HepG2 (cell line): Measurements from ENCODE around the gene ADI1. TPM values are rescaled to one million over a fixed set of nuclear protein-coding genes. Genes with fewer than 3 reads are reported as not detected.

Experiments used
- ARNT2 ChIP-seq: sonication (generic); formaldehyde crosslinking; IDR thresholded peaks from 2 replicates; pipeline ENCODE4 v1.8.0; 2022; ENCODE audit warnings: mild to moderate bottlenecking, low read depth, missing genetic modification reagents, moderate library complexity
- EHMT2 ChIP-seq: fragments of 200-600 bp; sonication (generic); IDR thresholded peaks from 2 replicates; pipeline ENCODE4 v1.7.0; 2017; ENCODE audit warnings: antibody characterized with exemption, low read depth, low read length, borderline replicate concordance
- KDM5A ChIP-seq: fragments of 200-600 bp; sonication (generic); IDR thresholded peaks from 2 replicates; pipeline ENCODE4 v1.7.0; 2018; ENCODE audit warnings: antibody characterized with exemption, mild to moderate bottlenecking, low read length, borderline replicate concordance
- NR2F1 ChIP-seq, 2 experiments: fragments of 450-650 bp in 1 of 2; formaldehyde crosslinking in 1 of 2; IDR thresholded peaks; 2 replicates each; pipeline versions ENCODE4 v1.5.0 to v1.6.1; 2016 to 2020; ENCODE audit warnings: mild to moderate bottlenecking in 1 of 2, missing compliant biosample characterization in 1 of 2, missing genetic modification reagents in 1 of 2, moderate library complexity in 1 of 2
- POLR2AphosphoS2 ChIP-seq: IDR thresholded peaks from 2 replicates; pipeline ENCODE4 v1.6.1; 2011; ENCODE audit warnings: low read depth, low read length, improper control_type of control experiment
- SRSF4 ChIP-seq: fragments of 200-400 bp; formaldehyde crosslinking; IDR thresholded peaks from one replicate; pipeline ENCODE4 v1.6.1; 2018; ENCODE audit warnings: mild to moderate bottlenecking, low read depth, low read length, moderate library complexity; ENCODE audit not compliant: poor library complexity, severe bottlenecking
- TOE1 ChIP-seq: sonication (generic); formaldehyde crosslinking; IDR thresholded peaks from 2 replicates; pipeline ENCODE4 v1.4.0; 2020; ENCODE audit warnings: mild to moderate bottlenecking, missing genetic modification reagents
- ZBTB20 ChIP-seq: sonication (generic); formaldehyde crosslinking; IDR thresholded peaks from 2 replicates; pipeline ENCODE4 v1.8.1; 2023; ENCODE audit warnings: missing genetic modification reagents, low read depth, mild to moderate bottlenecking, borderline replicate concordance
- ZNF160 ChIP-seq: sonication (generic); formaldehyde crosslinking; IDR thresholded peaks from 2 replicates; pipeline ENCODE4 v1.8.0; 2022; ENCODE audit warnings: mild to moderate bottlenecking, inconsistent platforms, missing genetic modification reagents
- ZNF225 ChIP-seq: sonication (generic); formaldehyde crosslinking; IDR thresholded peaks from 2 replicates; pipeline ENCODE4 v1.4.0; 2020; ENCODE audit warnings: mild to moderate bottlenecking, missing genetic modification reagents
- ZNF496 ChIP-seq: sonication (generic); formaldehyde crosslinking; IDR thresholded peaks from 2 replicates; pipeline ENCODE4 v1.8.1; 2023; ENCODE audit warnings: mild to moderate bottlenecking, moderate library complexity, missing genetic modification reagents; ENCODE audit not compliant: insufficient replicate concordance
- ZNF790 ChIP-seq: sonication (generic); formaldehyde crosslinking; IDR thresholded peaks from 2 replicates; pipeline ENCODE4 v1.8.0; 2022; ENCODE audit warnings: missing genetic modification reagents, mild to moderate bottlenecking, borderline replicate concordance
- polyA plus RNA-seq, 8 experiments: library from polyadenylated mRNA; depleted of rRNA in 3 of 8; stranded (reverse) in 7 of 8; unstranded in 1 of 8; fragments of >200 nt; fragmentation: Illumina TruSeq in 4 of 8; extraction: Trizol in 4 of 8; gene quantifications; 2 replicates each; pipeline versions ENCODE4 v1.2.1 to v1.2.3, GENCODE V29; 2011 to 2016; ENCODE audit warnings: low read depth in 4 of 8, missing spikeins in 1 of 8, mixed read lengths in 1 of 8; ENCODE audit not compliant: insufficient read depth in 1 of 8
- total RNA-seq, 5 experiments: library from RNA; depleted of rRNA; stranded (reverse); fragments of >200 nt; fragmentation: Illumina TruSeq; extraction: Trizol; gene quantifications; 2 replicates each; pipeline ENCODE4 v1.2.3, GENCODE V29; 2016; ENCODE audit warnings: low read depth in 1 of 5
- TF ChIP-seq, protein P1 (sequence below): sonication (generic); formaldehyde crosslinking; IDR thresholded peaks from 2 replicates; pipeline ENCODE4 v1.4.0; 2020; ENCODE audit warnings: missing genetic modification reagents, borderline replicate concordance
- TF ChIP-seq, protein P2 (sequence below), 2 experiments: sonication (generic) in 1 of 2; formaldehyde crosslinking in 1 of 2; IDR thresholded peaks; 2 replicates each; pipeline versions ENCODE4 v1.4.0 to v1.6.1; 2018 to 2020; ENCODE audit warnings: missing genetic modification reagents in 2 of 2, borderline replicate concordance in 1 of 2, low read depth in 1 of 2, mild to moderate bottlenecking in 1 of 2, missing biosample characterization in 1 of 2
- TF ChIP-seq, protein P3 (sequence below): sonication (generic); formaldehyde crosslinking; IDR thresholded peaks from 2 replicates; pipeline ENCODE4 v1.5.0; 2020; ENCODE audit warnings: missing genetic modification reagents
- TF ChIP-seq, protein P4 (sequence below): sonication (generic); formaldehyde crosslinking; IDR thresholded peaks from 2 replicates; pipeline ENCODE4 v1.4.0; 2020; ENCODE audit warnings: mild to moderate bottlenecking, missing genetic modification reagents

ADI1 gene
- total and polyA plus RNA-seq, 2 of the 13 experiments (the other 11 are each of a cell fraction or from before 2014, with no cell fraction given): 28.7 to 123 TPM

DNA sequence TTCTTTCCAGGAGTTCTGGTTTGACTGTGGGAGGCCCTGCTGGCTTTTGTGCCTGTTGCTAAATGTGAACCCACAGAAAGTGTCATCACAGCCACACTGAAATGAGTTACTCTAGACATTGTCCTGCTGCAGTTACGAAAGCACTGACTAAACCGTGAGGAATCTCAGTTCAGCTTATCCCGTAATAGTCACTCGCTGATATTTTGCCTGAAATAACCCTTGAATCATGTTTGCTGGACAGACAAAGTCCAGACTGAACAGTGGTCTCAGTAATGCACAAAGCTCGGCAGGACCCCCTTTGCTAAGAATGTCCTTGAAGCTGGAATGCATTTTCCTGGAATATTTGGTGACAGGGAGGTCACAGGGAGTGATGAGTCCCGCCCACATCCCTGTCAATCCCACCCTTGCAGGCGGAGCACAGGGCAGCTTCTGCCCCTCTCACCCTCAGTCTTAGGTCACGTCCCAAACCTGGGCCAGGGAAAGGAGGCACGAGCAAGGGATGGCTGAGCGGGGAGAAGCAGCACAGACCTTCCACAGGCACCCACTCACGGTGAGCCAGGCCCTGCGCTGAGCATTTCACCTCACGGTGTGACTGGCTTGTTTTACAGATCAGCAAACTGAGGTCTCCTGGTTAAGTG, 53.4 kb downstream of the ADI1 start (continued):
- TF ChIP-seq KDM5A (no peak; the same call in 1 of the 2 replicates), ZNF160 (CRISPR knock-in tag) (no peak), ZBTB20 (CRISPR knock-in tag) (peak; percentile 85), POLR2AphosphoS2 (no peak), ZNF225 (CRISPR knock-in tag) (no peak), ARNT2 (CRISPR knock-in tag) (peak; percentile 69), SRSF4 (no peak), TOE1 (CRISPR knock-in tag) (no peak), NR2F1 (CRISPR knock-in tag; IDR thresholded peaks at IDR 0.05) (peak; percentile 13 to 80; a peak in 2 of 4 replicates), ZNF790 (CRISPR knock-in tag) (no peak), ZNF496 (CRISPR knock-in tag) (no peak), EHMT2 (no peak)
- TF ChIP-seq, protein P1, sequence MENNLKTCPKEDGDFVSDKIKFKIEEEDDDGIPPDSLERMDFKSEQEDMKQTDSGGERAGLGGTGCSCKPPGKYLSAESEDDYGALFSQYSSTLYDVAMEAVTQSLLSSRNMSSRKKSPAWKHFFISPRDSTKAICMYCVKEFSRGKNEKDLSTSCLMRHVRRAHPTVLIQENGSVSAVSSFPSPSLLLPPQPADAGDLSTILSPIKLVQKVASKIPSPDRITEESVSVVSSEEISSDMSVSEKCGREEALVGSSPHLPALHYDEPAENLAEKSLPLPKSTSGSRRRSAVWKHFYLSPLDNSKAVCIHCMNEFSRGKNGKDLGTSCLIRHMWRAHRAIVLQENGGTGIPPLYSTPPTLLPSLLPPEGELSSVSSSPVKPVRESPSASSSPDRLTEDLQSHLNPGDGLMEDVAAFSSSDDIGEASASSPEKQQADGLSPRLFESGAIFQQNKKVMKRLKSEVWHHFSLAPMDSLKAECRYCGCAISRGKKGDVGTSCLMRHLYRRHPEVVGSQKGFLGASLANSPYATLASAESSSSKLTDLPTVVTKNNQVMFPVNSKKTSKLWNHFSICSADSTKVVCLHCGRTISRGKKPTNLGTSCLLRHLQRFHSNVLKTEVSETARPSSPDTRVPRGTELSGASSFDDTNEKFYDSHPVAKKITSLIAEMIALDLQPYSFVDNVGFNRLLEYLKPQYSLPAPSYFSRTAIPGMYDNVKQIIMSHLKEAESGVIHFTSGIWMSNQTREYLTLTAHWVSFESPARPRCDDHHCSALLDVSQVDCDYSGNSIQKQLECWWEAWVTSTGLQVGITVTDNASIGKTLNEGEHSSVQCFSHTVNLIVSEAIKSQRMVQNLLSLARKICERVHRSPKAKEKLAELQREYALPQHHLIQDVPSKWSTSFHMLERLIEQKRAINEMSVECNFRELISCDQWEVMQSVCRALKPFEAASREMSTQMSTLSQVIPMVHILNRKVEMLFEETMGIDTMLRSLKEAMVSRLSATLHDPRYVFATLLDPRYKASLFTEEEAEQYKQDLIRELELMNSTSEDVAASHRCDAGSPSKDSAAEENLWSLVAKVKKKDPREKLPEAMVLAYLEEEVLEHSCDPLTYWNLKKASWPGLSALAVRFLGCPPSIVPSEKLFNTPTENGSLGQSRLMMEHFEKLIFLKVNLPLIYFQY (CRISPR knock-in tag): peak; percentile 44; the same call in 1 of the 2 replicates
- TF ChIP-seq, protein P2, sequence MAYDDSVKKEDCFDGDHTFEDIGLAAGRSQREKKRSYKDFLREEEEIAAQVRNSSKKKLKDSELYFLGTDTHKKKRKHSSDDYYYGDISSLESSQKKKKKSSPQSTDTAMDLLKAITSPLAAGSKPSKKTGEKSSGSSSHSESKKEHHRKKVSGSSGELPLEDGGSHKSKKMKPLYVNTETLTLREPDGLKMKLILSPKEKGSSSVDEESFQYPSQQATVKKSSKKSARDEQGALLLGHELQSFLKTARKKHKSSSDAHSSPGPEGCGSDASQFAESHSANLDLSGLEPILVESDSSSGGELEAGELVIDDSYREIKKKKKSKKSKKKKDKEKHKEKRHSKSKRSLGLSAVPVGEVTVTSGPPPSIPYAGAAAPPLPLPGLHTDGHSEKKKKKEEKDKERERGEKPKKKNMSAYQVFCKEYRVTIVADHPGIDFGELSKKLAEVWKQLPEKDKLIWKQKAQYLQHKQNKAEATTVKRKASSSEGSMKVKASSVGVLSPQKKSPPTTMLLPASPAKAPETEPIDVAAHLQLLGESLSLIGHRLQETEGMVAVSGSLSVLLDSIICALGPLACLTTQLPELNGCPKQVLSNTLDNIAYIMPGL (CRISPR knock-in tag; IDR thresholded peaks at IDR 0.05; ENCODE audit: borderline replicate concordance in 1 of 2, low read depth in 1 of 2): peak; percentile 44 to 54; a peak in 2 of 4 replicates
- TF ChIP-seq, protein P3, sequence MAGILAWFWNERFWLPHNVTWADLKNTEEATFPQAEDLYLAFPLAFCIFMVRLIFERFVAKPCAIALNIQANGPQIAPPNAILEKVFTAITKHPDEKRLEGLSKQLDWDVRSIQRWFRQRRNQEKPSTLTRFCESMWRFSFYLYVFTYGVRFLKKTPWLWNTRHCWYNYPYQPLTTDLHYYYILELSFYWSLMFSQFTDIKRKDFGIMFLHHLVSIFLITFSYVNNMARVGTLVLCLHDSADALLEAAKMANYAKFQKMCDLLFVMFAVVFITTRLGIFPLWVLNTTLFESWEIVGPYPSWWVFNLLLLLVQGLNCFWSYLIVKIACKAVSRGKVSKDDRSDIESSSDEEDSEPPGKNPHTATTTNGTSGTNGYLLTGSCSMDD (CRISPR knock-in tag): no peak
- TF ChIP-seq, protein P4, sequence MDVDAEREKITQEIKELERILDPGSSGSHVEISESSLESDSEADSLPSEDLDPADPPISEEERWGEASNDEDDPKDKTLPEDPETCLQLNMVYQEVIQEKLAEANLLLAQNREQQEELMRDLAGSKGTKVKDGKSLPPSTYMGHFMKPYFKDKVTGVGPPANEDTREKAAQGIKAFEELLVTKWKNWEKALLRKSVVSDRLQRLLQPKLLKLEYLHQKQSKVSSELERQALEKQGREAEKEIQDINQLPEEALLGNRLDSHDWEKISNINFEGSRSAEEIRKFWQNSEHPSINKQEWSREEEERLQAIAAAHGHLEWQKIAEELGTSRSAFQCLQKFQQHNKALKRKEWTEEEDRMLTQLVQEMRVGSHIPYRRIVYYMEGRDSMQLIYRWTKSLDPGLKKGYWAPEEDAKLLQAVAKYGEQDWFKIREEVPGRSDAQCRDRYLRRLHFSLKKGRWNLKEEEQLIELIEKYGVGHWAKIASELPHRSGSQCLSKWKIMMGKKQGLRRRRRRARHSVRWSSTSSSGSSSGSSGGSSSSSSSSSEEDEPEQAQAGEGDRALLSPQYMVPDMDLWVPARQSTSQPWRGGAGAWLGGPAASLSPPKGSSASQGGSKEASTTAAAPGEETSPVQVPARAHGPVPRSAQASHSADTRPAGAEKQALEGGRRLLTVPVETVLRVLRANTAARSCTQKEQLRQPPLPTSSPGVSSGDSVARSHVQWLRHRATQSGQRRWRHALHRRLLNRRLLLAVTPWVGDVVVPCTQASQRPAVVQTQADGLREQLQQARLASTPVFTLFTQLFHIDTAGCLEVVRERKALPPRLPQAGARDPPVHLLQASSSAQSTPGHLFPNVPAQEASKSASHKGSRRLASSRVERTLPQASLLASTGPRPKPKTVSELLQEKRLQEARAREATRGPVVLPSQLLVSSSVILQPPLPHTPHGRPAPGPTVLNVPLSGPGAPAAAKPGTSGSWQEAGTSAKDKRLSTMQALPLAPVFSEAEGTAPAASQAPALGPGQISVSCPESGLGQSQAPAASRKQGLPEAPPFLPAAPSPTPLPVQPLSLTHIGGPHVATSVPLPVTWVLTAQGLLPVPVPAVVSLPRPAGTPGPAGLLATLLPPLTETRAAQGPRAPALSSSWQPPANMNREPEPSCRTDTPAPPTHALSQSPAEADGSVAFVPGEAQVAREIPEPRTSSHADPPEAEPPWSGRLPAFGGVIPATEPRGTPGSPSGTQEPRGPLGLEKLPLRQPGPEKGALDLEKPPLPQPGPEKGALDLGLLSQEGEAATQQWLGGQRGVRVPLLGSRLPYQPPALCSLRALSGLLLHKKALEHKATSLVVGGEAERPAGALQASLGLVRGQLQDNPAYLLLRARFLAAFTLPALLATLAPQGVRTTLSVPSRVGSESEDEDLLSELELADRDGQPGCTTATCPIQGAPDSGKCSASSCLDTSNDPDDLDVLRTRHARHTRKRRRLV (CRISPR knock-in tag): no peak; the same call in 1 of the 2 replicates
